ENCODE measurements around the gene C1orf35. TPM values are rescaled to one million over a fixed set of nuclear protein-coding genes. Genes with fewer than 3 reads are reported as not detected.
A peak's percentile ranks its signal among the peaks of the same experiment; 100 is the strongest.

The C1orf35 gene
- total RNA-seq, 1 experiment from 2014 or later: 31.0 TPM

GRCh38 chr1:228082214-228082917 is 20.8 kb downstream of the C1orf35 start, which contains the start of gene ARF1:
TSS of gene ARF1 (plus strand) at chr1:228082708. CDS start at chr1:228097115, 14,407 bp downstream.
- Histone ChIP-seq H3K18ac (ENCODE audit: insufficient read length, low read depth, low read length) (peak within 1 kb of the TSS; percentile 55), H4K8ac (replicated peaks; ENCODE audit: insufficient read length, low read depth, low read length) (no peak within 1 kb of the TSS), H3K4ac (ENCODE audit: low read depth, low read length) (peak within 1 kb of the TSS; percentile 63), H3K23ac (ENCODE audit: insufficient read length, low read depth, low read length) (no peak within 1 kb of the TSS), H4K20me1 (ENCODE audit: control insufficient read depth, insufficient read depth, insufficient read length) (no peaks in the 10 kb centered on the region), H2BK120ac (ENCODE audit: low read depth, low read length, poor library complexity, severe bottlenecking) (peak within 1 kb of the TSS; percentile 28), H2AFZ (ENCODE audit: low read length) (no peak within 1 kb of the TSS), H4K5ac (ENCODE audit: insufficient read length, low read depth, low read length) (no peak within 1 kb of the TSS), H3K4me1 (ENCODE audit: insufficient read depth, low read length) (peaks cover 6% of the 10 kb centered on the region), H2AK5ac (ENCODE audit: insufficient read length, low read length) (no peak within 1 kb of the TSS), H3K9ac (ENCODE audit: extremely low read depth, insufficient read length, low read length) (peak within 1 kb of the TSS; percentile 95), H3K27me3 (ENCODE audit: insufficient read depth, low read length) (peaks cover 7% of the 10 kb centered on the region; the same call in 1 of the 2 replicates), H3K79me2 (ENCODE audit: insufficient read depth, low read length) (peaks cover 41% of the 10 kb centered on the region), H3K14ac (ENCODE audit: insufficient read depth, low read length) (peak within 1 kb of the TSS; percentile 97), H3K27ac (ENCODE audit: insufficient read length, low read depth, low read length) (no peak within 1 kb of the TSS), H3K56ac (ENCODE audit: insufficient read length, low read depth, low read length) (no peak within 1 kb of the TSS), H2BK20ac (ENCODE audit: low read depth, low read length, poor library complexity, severe bottlenecking) (no peak within 1 kb of the TSS), H2BK12ac (ENCODE audit: insufficient read length, low read depth, low read length) (no peak within 1 kb of the TSS), H3K79me1 (ENCODE audit: insufficient read depth, low read depth, low read length, poor library complexity, severe bottlenecking) (peaks cover 14% of the 10 kb centered on the region), H3T11ph (ENCODE audit: low read length) (no peak within 1 kb of the TSS), H2BK15ac (ENCODE audit: low read depth, low read length) (no peak within 1 kb of the TSS), H3K4me2 (ENCODE audit: insufficient read depth, insufficient read length, low read length) (peak within 1 kb of the TSS; percentile 90), H3K9me3 (ENCODE audit: control insufficient read depth, low read depth, low read length) (no peaks in the 10 kb centered on the region), H4K91ac (ENCODE audit: insufficient read length, low read depth, low read length) (peak within 1 kb of the TSS; percentile 97), H3K23me2 (ENCODE audit: insufficient read length, low read depth, low read length, poor library complexity, severe bottlenecking) (peaks cover 10% of the 10 kb centered on the region), H2BK5ac (ENCODE audit: insufficient read length, low read length) (no peak within 1 kb of the TSS)
- peak within 1 kb of the TSS; percentile 97 to 99 for H3K4me3 Mint-ChIP-seq
- peaks cover 36% of the 10 kb centered on the region for H3K27me3 Mint-ChIP-seq (ENCODE audit: low read depth)
- peak within 1 kb of the TSS; percentile 87 to 99 (median 98) for H3K27ac Mint-ChIP-seq
- H3K9me3 Mint-ChIP-seq: 0 out of 5 replicates have a peak, but pooled peaks cover 0 to 3% of the 10 kb centered on the region in 2 experiments
- peaks cover 5 to 19% (median 10%) of the 10 kb centered on the region in 3 experiments for H3K36me3 Mint-ChIP-seq (ENCODE audit: insufficient read depth in 1 of 3, low read depth in 3 of 3)
- peaks cover 43 to 51% of the 10 kb centered on the region in 2 experiments for H3K4me1 Mint-ChIP-seq
- TF ChIP-seq, protein P1, sequence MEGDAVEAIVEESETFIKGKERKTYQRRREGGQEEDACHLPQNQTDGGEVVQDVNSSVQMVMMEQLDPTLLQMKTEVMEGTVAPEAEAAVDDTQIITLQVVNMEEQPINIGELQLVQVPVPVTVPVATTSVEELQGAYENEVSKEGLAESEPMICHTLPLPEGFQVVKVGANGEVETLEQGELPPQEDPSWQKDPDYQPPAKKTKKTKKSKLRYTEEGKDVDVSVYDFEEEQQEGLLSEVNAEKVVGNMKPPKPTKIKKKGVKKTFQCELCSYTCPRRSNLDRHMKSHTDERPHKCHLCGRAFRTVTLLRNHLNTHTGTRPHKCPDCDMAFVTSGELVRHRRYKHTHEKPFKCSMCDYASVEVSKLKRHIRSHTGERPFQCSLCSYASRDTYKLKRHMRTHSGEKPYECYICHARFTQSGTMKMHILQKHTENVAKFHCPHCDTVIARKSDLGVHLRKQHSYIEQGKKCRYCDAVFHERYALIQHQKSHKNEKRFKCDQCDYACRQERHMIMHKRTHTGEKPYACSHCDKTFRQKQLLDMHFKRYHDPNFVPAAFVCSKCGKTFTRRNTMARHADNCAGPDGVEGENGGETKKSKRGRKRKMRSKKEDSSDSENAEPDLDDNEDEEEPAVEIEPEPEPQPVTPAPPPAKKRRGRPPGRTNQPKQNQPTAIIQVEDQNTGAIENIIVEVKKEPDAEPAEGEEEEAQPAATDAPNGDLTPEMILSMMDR (conservative IDR thresholded peaks at IDR 0.05): 0 out of 3 replicates have a peak, but pooled peaks have one; percentile 13
- WGBS (ENCODE audit: extremely low coverage, insufficient read length, low lambda C conversion rate): no CpG with 5 or more reads among the region's 87 CpGs
- DNase-seq: peak; percentile 94
